ENCODE results near the gene MRPS2.

DNA sequence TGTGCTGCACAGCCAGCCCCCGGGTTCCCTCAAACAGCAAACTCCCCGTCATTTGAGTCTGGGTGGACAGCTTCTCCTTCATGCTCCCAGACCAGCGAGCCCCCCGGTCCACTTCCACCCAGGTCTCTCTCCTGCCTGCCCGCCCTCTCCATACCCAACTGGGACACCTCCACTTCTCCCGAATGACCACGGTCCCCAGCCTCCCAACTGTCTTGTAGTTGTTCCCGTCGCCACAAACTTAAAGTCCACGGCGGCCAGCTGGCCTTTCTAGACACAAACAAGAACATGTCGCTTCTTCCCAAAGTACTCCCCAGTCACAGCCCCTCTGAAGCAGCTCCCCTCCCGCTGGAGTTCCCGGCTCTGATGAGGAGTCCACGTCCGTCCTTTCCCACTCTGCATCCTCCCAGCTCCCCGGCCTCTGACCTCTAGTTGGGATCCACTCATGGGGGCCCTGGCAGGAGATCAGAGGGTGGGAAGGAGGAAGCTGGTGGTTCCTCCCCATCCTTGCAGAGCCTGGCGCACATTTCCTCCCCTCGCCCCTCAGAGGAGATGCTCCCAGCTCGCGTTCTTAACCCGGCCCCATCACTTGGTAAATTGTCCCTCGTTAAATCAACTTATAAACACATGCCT, 45.0 kb upstream of the MRPS2 start:
- TF ChIP-seq, protein P1, sequence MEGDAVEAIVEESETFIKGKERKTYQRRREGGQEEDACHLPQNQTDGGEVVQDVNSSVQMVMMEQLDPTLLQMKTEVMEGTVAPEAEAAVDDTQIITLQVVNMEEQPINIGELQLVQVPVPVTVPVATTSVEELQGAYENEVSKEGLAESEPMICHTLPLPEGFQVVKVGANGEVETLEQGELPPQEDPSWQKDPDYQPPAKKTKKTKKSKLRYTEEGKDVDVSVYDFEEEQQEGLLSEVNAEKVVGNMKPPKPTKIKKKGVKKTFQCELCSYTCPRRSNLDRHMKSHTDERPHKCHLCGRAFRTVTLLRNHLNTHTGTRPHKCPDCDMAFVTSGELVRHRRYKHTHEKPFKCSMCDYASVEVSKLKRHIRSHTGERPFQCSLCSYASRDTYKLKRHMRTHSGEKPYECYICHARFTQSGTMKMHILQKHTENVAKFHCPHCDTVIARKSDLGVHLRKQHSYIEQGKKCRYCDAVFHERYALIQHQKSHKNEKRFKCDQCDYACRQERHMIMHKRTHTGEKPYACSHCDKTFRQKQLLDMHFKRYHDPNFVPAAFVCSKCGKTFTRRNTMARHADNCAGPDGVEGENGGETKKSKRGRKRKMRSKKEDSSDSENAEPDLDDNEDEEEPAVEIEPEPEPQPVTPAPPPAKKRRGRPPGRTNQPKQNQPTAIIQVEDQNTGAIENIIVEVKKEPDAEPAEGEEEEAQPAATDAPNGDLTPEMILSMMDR (IDR thresholded peaks at IDR 0.05 in 8 of 11, conservative IDR thresholded peaks at IDR 0.05 in 3 of 11) = no peak
- TF ChIP-seq POLR2A (IDR thresholded peaks at IDR 0.05) (no peak), POLR2AphosphoS5 (IDR thresholded peaks at IDR 0.05) (peak in 1 of 3 donors; percentile 9)

Data from spleen (tissue), 7 donors.